ENCODE data around the gene CSMD2. TPM values are rescaled to one million over a fixed set of nuclear protein-coding genes. Genes with fewer than 3 reads are reported as not detected.

Gene CSMD2
- total RNA-seq, 2 experiments from 2014 or later, result not detected

- TF ChIP-seq CTCF (IDR thresholded peaks at IDR 0.05), result no peak
- ATAC-seq (ENCODE audit: poor library complexity) (no peak), DNase-seq (no peak)
- Mint-ChIP-seq H3K27me3 (peaks cover 5% of the 10 kb centered on the region), H3K27ac (no peak overlapping the region), H3K4me3 (no peak overlapping the region), H3K9me3 (no peaks in the 10 kb centered on the region), H3K36me3 (ENCODE audit: low read depth) (no peaks in the 10 kb centered on the region), H3K4me1 (ENCODE audit: low read depth) (no peaks in the 10 kb centered on the region)
- H3K4me1 ChIP-seq (ENCODE audit: insufficient read depth, low read length), result no peaks in the 10 kb centered on the region
- peaks cover 0 to 2% of the 10 kb centered on the region in 2 experiments for H3K27me3 ChIP-seq (ENCODE audit: control insufficient read depth in 1 of 2, insufficient read depth in 2 of 2, low read length in 2 of 2)
- ChIA-PET CTCF (no interaction called here), POLR2A (no interaction called here)
- no peaks in the 10 kb centered on the region for H3K9me3 ChIP-seq (ENCODE audit: control insufficient read depth in 1 of 2, insufficient read depth in 1 of 2, low read length in 2 of 2)
- intact Hi-C loops (cut with DNase I, micrococcal nuclease), result no loop called here
- H3K27ac ChIP-seq (ENCODE audit: low read depth in 1 of 2, low read length in 2 of 2), result no peak overlapping the region
- H3K4me3 ChIP-seq (ENCODE audit: low read length), result no peak overlapping the region
- no peaks in the 10 kb centered on the region for H3K36me3 ChIP-seq (ENCODE audit: insufficient read depth, low read length)
Observed at GRCh38 chr1:33721301-33721815, 443.7 kb downstream of the CSMD2 start.

- ChIA-PET POLR2A (interaction anchor here (0.7 kb wide), 1 partner anchor 31 kb away, joined by 3 read pairs; no protein-coding TSS in a partner anchor), CTCF (interaction anchor here (0.8 kb wide), 1 partner anchor 16 kb away, joined by 3 read pairs; no protein-coding TSS in a partner anchor)
- no peak for TF ChIP-seq CTCF (IDR thresholded peaks at IDR 0.05)
- no peak for ATAC-seq (ENCODE audit: poor library complexity)
- Histone ChIP-seq H3K36me3 (ENCODE audit: insufficient read depth, low read length) (no peaks in the 10 kb centered on the region), H3K4me3 (ENCODE audit: low read length) (no peak overlapping the region), H3K4me1 (ENCODE audit: insufficient read depth, low read length) (no peaks in the 10 kb centered on the region), H3K27me3 (ENCODE audit: control insufficient read depth in 1 of 2, insufficient read depth in 2 of 2, low read length in 2 of 2) (peaks cover 0 to 2% of the 10 kb centered on the region in 2 experiments), H3K9me3 (ENCODE audit: control insufficient read depth in 1 of 2, insufficient read depth in 1 of 2, low read length in 2 of 2) (no peaks in the 10 kb centered on the region), H3K27ac (ENCODE audit: low read depth in 1 of 2, low read length in 2 of 2) (no peak overlapping the region)
- Mint-ChIP-seq H3K9me3 (no peaks in the 10 kb centered on the region), H3K36me3 (ENCODE audit: low read depth) (no peaks in the 10 kb centered on the region), H3K27ac (no peak overlapping the region), H3K27me3 (peaks cover 5% of the 10 kb centered on the region), H3K4me3 (no peak overlapping the region), H3K4me1 (ENCODE audit: low read depth) (no peaks in the 10 kb centered on the region)
- intact Hi-C loops (cut with DNase I, micrococcal nuclease), result no loop called here
- DNase-seq, result no peak
Observed at GRCh38 chr1:33719771-33720670, 445.0 kb downstream of the CSMD2 start.

GRCh38 chr1:33719326-33719725 is 445.7 kb downstream of the CSMD2 start:
- Mint-ChIP-seq H3K4me3 (no peak overlapping the region), H3K36me3 (ENCODE audit: low read depth) (no peaks in the 10 kb centered on the region), H3K27ac (no peak overlapping the region), H3K4me1 (ENCODE audit: low read depth) (no peaks in the 10 kb centered on the region), H3K27me3 (peaks cover 5% of the 10 kb centered on the region), H3K9me3 (no peaks in the 10 kb centered on the region)
- H3K27ac ChIP-seq (ENCODE audit: low read depth in 1 of 2, low read length in 2 of 2), result no peak overlapping the region
- no peak for ATAC-seq (ENCODE audit: poor library complexity)
- ChIA-PET CTCF (interaction anchor here (0.8 kb wide), 1 partner anchor 16 kb away, joined by 3 read pairs; no protein-coding TSS in a partner anchor), POLR2A (no interaction called here)
- no peaks in the 10 kb centered on the region for H3K9me3 ChIP-seq (ENCODE audit: control insufficient read depth in 1 of 2, insufficient read depth in 1 of 2, low read length in 2 of 2)
- TF ChIP-seq CTCF (IDR thresholded peaks at IDR 0.05), result no peak
- no peaks in the 10 kb centered on the region for H3K4me1 ChIP-seq (ENCODE audit: insufficient read depth, low read length)
- H3K36me3 ChIP-seq (ENCODE audit: insufficient read depth, low read length), result no peaks in the 10 kb centered on the region
- peaks cover 0 to 2% of the 10 kb centered on the region in 2 experiments for H3K27me3 ChIP-seq (ENCODE audit: control insufficient read depth in 1 of 2, insufficient read depth in 2 of 2, low read length in 2 of 2)
- DNase-seq, result no peak
- intact Hi-C loops (cut with DNase I, micrococcal nuclease), result no loop called here
- H3K4me3 ChIP-seq (ENCODE audit: low read length), result no peak overlapping the region

All from CD4-positive, alpha-beta T cell (primary cell).